Measurements from ENCODE around the gene RAC3.

RAC3 gene

GRCh38 chr17:82045936-82046484, 14.5 kb downstream of the RAC3 start:
- no peak overlapping the region for H3K27ac ChIP-seq
- H3K36me3 ChIP-seq = peaks cover 39% of the 10 kb centered on the region
- H3K9me3 ChIP-seq (ENCODE audit: severe bottlenecking) = no peaks in the 10 kb centered on the region
- no peak for DNase-seq
- TF ChIP-seq CTCF (IDR thresholded peaks at IDR 0.05; ENCODE audit: low read depth, low read length) = no peak
- H3K27me3 ChIP-seq (ENCODE audit: insufficient read depth, low read depth, severe bottlenecking) = no peaks in the 10 kb centered on the region
- H3K4me3 ChIP-seq (ENCODE audit: low read depth, low read length) = no peak overlapping the region

DNA sequence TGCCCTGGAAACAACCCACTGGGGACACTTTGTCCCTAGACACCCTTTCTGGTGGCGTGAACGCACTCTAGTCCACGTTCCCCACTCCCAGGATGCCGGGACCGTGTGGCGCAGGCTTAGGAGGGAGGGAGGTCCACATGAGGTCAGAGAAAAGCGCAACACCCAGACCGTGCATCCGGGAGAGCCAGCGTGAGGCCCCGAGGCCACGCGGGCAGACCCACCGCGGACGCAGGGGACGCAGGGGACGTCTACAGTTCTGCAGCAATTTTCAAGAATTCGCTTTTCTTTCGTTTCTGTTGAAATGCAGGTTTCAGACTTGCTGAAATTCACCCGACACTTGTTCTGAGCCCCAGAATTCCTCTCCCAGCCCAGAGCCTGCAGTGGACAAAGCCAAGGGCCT, 15.4 kb downstream of the RAC3 start:
- Histone ChIP-seq H3K36me3 (peaks cover 39% of the 10 kb centered on the region), H3K27me3 (ENCODE audit: insufficient read depth, low read depth, severe bottlenecking) (no peaks in the 10 kb centered on the region), H3K4me3 (ENCODE audit: low read depth, low read length) (no peak overlapping the region), H3K27ac (no peak overlapping the region), H3K9me3 (ENCODE audit: severe bottlenecking) (no peaks in the 10 kb centered on the region)
- TF ChIP-seq CTCF (IDR thresholded peaks at IDR 0.05; ENCODE audit: low read depth, low read length) = no peak
- DNase-seq = no peak

DNA sequence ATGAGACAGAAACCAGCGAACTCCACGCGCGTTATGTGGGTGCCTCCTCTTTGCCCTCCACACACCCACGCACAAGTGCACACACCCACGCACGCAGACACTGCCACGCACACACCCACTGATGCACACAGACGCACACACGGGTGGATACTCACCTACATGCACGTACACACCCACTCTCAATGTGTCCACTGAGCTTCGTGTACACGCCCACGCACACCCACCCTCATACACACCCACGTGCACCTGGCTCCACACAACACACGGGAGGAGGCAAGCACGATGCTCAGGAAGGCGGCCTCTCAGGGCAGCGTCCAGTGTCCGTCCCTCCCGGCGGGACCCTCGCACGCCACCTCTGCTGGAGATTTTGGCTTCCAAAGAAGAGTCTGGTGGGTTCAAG, 15.9 kb downstream of the RAC3 start:
- Histone ChIP-seq H3K4me3 (ENCODE audit: low read depth, low read length) (no peak overlapping the region), H3K9me3 (ENCODE audit: severe bottlenecking) (no peaks in the 10 kb centered on the region), H3K27me3 (ENCODE audit: insufficient read depth, low read depth, severe bottlenecking) (no peaks in the 10 kb centered on the region), H3K27ac (no peak overlapping the region), H3K36me3 (peaks cover 39% of the 10 kb centered on the region)
- DNase-seq = no peak
- TF ChIP-seq CTCF (IDR thresholded peaks at IDR 0.05; ENCODE audit: low read depth, low read length) = no peak

DNA sequence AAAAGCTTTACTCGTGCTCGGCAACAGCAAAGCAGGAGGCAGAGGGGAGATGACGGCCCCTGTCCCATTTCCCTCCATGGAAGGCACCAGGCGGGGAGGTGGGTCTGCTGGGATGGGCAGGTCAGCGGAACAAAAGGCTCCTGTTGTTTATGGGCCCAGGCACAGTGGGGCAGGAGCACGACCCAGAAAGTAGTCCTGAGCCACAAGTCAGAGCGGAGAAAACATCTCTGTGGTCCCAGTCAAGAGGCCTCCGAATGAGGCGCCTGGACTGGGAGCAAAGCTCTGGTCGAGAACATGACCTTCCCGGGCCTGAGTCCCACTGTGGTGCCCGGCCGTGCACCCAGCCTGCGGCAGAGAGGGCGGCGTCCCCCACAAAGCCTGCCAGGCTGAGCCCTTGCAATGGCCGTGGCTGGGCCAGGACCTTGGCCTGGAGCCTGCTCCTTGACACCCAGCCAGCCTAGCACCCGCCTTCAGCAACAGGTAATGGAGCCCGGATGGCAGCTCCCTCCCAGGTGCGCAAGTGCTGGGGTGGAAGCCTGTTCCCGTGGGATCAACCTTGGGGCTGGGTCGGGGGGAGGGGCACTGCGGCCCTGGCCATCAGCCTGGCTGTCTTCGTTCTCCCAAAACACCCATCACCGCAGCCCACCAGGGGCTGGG, 16.6 kb downstream of the RAC3 start:
- TF ChIP-seq CTCF (IDR thresholded peaks at IDR 0.05; ENCODE audit: low read depth, low read length) = no peak
- Histone ChIP-seq H3K36me3 (peaks cover 39% of the 10 kb centered on the region), H3K9me3 (ENCODE audit: severe bottlenecking) (no peaks in the 10 kb centered on the region)

DNA sequence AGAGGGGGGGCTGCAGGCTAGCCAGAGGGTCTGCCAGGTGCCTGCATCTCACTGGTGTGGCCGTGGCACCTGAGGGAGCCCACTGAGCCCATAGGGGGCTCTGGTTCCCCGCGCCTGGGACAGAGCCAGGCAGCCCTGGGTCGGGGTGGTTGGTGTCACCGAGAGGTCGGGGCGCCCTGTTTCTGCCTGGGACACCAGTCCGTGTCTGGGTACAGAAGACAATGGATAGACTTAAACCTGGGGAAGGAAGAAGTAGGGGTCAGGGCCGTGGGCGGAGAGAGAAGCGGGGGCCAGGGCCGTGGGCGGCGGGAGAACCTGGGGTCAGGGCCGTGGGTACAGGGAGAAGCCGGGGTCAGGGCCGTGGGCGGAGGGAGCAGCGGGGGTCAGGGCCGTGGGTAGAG, 17.1 kb downstream of the RAC3 start:
- no peak overlapping the region for H3K4me3 ChIP-seq (ENCODE audit: low read depth, low read length)
- no peak for DNase-seq
- TF ChIP-seq CTCF (IDR thresholded peaks at IDR 0.05; ENCODE audit: low read depth, low read length) = no peak
- H3K9me3 ChIP-seq (ENCODE audit: severe bottlenecking) = no peaks in the 10 kb centered on the region
- H3K27me3 ChIP-seq (ENCODE audit: insufficient read depth, low read depth, severe bottlenecking) = no peaks in the 10 kb centered on the region
- peaks cover 44% of the 10 kb centered on the region for H3K36me3 ChIP-seq
- no peak overlapping the region for H3K27ac ChIP-seq

More for the DNA sequence above, 16.6 kb downstream of the RAC3 start:
- Histone ChIP-seq H3K27ac (no peak overlapping the region), H3K4me3 (ENCODE audit: low read depth, low read length) (no peak overlapping the region), H3K27me3 (ENCODE audit: insufficient read depth, low read depth, severe bottlenecking) (no peaks in the 10 kb centered on the region)
- no peak for DNase-seq

- Histone ChIP-seq H3K9me3 (ENCODE audit: severe bottlenecking) (no peaks in the 10 kb centered on the region), H3K4me3 (ENCODE audit: low read depth, low read length) (no peak overlapping the region), H3K27ac (no peak overlapping the region), H3K36me3 (peaks cover 50% of the 10 kb centered on the region), H3K27me3 (ENCODE audit: insufficient read depth, low read depth, severe bottlenecking) (no peaks in the 10 kb centered on the region)
- no peak for TF ChIP-seq CTCF (IDR thresholded peaks at IDR 0.05; ENCODE audit: low read depth, low read length)
- no peak for DNase-seq
These were observed 17.6 kb downstream of the RAC3 start for GRCh38 chr17:82049106-82049505.

All from WERI-Rb-1 (cell line).